ENCODE results near the gene PLOD1. TPM values are rescaled to one million over a fixed set of nuclear protein-coding genes. Genes with fewer than 3 reads are reported as not detected.
"Not testable (repeated sequence)": the region's sequence is repeated elsewhere in the genome, so short reads cannot be mapped to it uniquely, and the experiment has no call there.

Gene PLOD1
- total and polyA plus RNA-seq, 12 donors = 27.3 to 102 (median 48.5) TPM

DNA sequence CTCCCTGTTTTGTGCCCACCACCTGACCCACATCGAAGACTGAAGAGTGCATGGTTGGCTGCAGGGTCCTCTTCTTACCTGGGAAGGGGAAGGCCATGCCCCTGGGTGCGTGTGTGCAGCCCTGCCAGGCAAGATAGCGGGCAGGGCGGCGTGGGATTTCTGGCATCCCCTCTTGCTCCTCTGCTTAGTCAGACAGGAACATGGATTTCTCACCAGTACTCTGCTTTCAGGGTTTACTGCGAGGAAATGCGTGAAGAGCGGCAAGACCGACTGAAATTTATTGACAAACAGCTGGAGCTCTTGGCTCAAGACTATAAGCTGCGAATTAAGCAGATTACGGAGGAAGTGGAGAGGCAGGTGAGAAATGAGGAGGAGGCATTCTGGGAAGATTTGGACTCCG is 69.2 kb downstream of the PLOD1 start:
- TF ChIP-seq, protein P1, sequence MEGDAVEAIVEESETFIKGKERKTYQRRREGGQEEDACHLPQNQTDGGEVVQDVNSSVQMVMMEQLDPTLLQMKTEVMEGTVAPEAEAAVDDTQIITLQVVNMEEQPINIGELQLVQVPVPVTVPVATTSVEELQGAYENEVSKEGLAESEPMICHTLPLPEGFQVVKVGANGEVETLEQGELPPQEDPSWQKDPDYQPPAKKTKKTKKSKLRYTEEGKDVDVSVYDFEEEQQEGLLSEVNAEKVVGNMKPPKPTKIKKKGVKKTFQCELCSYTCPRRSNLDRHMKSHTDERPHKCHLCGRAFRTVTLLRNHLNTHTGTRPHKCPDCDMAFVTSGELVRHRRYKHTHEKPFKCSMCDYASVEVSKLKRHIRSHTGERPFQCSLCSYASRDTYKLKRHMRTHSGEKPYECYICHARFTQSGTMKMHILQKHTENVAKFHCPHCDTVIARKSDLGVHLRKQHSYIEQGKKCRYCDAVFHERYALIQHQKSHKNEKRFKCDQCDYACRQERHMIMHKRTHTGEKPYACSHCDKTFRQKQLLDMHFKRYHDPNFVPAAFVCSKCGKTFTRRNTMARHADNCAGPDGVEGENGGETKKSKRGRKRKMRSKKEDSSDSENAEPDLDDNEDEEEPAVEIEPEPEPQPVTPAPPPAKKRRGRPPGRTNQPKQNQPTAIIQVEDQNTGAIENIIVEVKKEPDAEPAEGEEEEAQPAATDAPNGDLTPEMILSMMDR (IDR thresholded peaks at IDR 0.05) = no peak
- no peaks in the 10 kb centered on the region for H3K27me3 ChIP-seq
- 91 to 93% methylated on average over 12 of the region's 12 CpGs for WGBS, 2 donors
- ATAC-seq (no peak), DNase-seq (no peak)
- no peak overlapping the region for H3K4me3 ChIP-seq
- H3K27ac ChIP-seq = no peak overlapping the region
- H3K36me3 ChIP-seq = peaks cover 11 to 94% (median 79%) of the 10 kb centered on the region in 9 donors
- intact Hi-C loops (cut with DNase I) = no loop called here
- peaks cover 0 to 26% (median 4%) of the 10 kb centered on the region in 9 donors for H3K4me1 ChIP-seq
- H3K9me3 ChIP-seq = no peaks in the 10 kb centered on the region

DNA sequence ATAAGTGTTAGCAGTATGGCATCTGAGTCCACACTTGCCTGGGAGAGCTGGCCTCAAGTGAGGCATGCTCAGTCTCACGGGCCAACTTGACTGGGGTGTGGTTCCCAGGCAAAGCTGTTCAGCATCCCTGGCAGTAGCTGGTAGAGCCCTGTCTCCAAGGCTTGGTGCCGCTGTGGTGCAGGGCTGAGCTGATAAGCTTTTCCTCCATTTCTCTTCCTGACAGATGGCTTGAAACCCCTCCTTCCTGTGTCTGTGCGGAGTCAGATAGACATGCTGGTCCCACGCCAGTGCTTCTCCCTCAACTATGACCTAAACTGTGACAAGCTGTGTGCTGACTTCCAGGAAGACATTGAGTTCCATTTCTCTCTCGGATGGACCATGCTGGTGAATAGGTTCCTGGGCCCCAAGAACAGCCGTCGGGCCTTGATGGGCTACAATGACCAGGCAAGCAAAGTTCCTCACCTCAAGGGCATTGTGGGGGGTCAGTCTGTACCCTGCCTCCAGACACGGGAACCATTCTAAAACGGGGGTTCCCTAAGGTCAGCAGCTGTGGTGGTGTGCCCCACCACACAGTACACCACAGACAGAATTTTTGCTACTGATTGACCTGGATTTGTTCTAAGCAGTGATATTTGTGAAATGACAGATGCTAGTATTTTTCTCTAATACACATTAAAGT is 71.1 kb downstream of the PLOD1 start:
- H3K27me3 ChIP-seq = no peaks in the 10 kb centered on the region
- no peak overlapping the region for H3K4me3 ChIP-seq
- H3K27ac ChIP-seq = peak overlapping the region in 6 of 10 donors; percentile 35 to 62 (median 56)
- peaks cover 10 to 94% (median 81%) of the 10 kb centered on the region in 9 donors for H3K36me3 ChIP-seq
- TF ChIP-seq, protein P1 (IDR thresholded peaks at IDR 0.05) = no peak
- H3K9me3 ChIP-seq = no peaks in the 10 kb centered on the region
- peaks cover 0 to 26% (median 4%) of the 10 kb centered on the region in 9 donors for H3K4me1 ChIP-seq
- intact Hi-C loops (cut with DNase I) = no loop called here
- peak in 6 of 8 donors; percentile 11 to 53 (median 38) for ATAC-seq
- 71 to 74% methylated on average over 9 of the region's 9 CpGs for WGBS, 2 donors
- no peak for DNase-seq

DNA sequence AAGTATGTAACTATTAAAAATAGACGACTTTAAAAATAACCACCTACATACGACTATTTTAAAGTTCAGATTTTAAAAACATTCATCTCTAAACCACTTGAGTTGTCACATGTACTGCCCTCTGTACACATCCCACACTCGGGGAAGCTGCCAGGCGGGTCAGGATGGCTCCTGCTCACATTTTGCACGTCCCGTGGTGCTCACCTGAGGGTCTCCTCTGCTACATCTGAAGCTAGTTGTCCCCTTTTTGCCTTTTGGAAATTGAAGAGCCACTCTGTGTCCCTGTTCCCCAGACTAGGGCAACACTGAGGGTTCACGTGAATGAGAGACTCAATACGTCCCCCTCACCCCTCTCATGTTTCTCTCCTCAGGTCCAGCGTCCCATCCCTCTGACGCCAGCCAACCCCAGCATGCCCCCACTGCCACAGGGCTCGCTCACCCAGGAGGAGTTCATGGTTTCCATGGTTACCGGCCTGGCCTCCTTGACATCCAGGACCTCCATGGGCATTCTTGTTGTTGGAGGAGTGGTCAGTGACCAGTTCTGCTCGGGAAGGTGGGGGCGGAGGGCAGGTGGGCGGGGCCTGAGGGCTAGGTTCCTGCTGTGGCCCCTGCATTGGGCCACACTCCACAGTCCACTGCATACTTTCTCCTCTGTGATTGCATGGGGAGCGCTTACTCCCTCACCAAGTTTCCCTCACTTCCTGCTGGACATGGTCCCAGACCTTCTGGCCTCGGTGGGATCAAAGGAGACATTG is 71.8 kb downstream of the PLOD1 start:
- peak overlapping the region in 4 of 10 donors; percentile 45 to 62 (median 58) for H3K27ac ChIP-seq
- no peak overlapping the region for H3K4me3 ChIP-seq
- H3K9me3 ChIP-seq = no peaks in the 10 kb centered on the region
- H3K36me3 ChIP-seq = peaks cover 7 to 94% (median 81%) of the 10 kb centered on the region in 9 donors
- H3K4me1 ChIP-seq = peaks cover 0 to 26% (median 4%) of the 10 kb centered on the region in 9 donors
- ATAC-seq = no peak
- DNase-seq = no peak
- intact Hi-C loops (cut with DNase I) = no loop called here
- TF ChIP-seq, protein P1 (IDR thresholded peaks at IDR 0.05) = no peak
- WGBS, 2 donors = 80 to 87% methylated on average over 17 of the region's 17 CpGs
- no peaks in the 10 kb centered on the region for H3K27me3 ChIP-seq

DNA sequence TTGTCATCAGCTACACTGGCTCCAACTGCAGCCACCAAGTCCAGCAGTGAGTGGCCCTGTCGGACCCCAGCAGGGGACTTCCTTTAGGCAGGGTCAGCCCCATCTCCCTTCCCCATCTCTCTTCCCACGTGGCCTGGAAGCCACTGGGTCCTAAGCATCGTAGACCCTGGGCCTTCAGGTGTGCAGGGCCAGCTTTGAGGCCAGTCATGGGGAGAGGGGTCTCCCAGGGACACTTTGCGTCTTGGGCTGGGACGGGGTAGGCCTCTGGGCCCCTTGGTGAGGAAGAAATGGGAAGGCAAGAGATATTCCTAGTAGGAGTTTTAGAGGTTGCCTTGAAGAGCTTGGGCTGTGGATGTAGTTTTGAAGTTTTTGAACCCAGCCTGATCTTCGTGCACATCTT is 72.7 kb downstream of the PLOD1 start:
- H3K4me1 ChIP-seq = peaks cover 0 to 27% (median 5%) of the 10 kb centered on the region in 9 donors
- H3K27me3 ChIP-seq = no peaks in the 10 kb centered on the region
- peaks cover 14 to 94% (median 82%) of the 10 kb centered on the region in 9 donors for H3K36me3 ChIP-seq
- DNase-seq = no peak
- no peaks in the 10 kb centered on the region for H3K9me3 ChIP-seq
- peak overlapping the region in 1 of 10 donors; percentile 61 for H3K27ac ChIP-seq
- ATAC-seq = no peak
- intact Hi-C loops (cut with DNase I) = no loop called here
- TF ChIP-seq, protein P1 (IDR thresholded peaks at IDR 0.05) = no peak
- H3K4me3 ChIP-seq = no peak overlapping the region
- WGBS, 2 donors = 92 to 94% methylated on average over 6 of the region's 6 CpGs

DNA sequence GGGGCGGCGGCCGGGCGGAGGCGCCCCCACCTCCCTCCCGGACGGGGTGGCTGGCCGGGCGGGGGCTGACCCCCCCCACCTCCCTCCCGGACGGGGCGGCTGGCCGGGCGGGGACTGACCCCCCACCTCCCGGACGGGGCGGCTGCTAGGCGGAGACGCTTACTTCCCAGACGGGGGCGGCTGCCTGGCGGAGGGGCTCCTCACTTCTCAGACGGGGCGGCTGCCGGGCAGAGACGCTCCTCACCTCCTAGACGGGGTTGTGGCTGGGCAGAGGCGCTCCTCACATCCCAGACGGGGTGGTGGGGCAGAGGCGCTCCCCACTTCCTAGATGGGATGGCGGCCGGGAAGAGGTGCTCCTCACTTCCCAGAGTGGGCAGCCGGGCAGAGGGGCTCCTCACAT is 73.8 kb downstream of the PLOD1 start:
- not testable (repeated sequence) for H3K27ac ChIP-seq

More for the DNA sequence above, 73.8 kb downstream of the PLOD1 start:
- DNase-seq; H3K4me3 ChIP-seq; intact Hi-C loops (cut with DNase I); H3K27me3 ChIP-seq; ATAC-seq; H3K9me3 ChIP-seq: not testable (repeated sequence)
- H3K4me1 ChIP-seq = peaks cover 3 to 36% (median 9%) of the 10 kb centered on the region in 9 donors
- WGBS, 2 donors = 85 to 95% methylated on average over 21 to 33 of the region's 33 CpGs
- peaks cover 14 to 94% (median 71%) of the 10 kb centered on the region in 9 donors for H3K36me3 ChIP-seq
